Right lobe of liver (tissue), 6 donors: ENCODE results near the gene C5orf58. TPM values are rescaled to one million over a fixed set of nuclear protein-coding genes. Genes with fewer than 3 reads are reported as not detected.

Source experiments
- ATAC-seq, 4 donors: fragments of 200-7000 bp; cut with Tn5 transposase; one replicate each; pipeline ENCODE4 v1.9.1; 2020; ENCODE audit warnings: mild to moderate bottlenecking in 4 of 4, moderate library complexity in 4 of 4
- DNase-seq, 3 donors: peaks; one replicate each; pipeline ENCODE4 v3.0.0-alpha.2; 2020
- H3K27ac ChIP-seq, 3 donors: fragments of 200-600 bp; one replicate each; pipeline ENCODE4 v1.8.0; 2022
- H3K27me3 ChIP-seq, 2 donors: fragments of 200-600 bp; one replicate each; pipeline ENCODE4 v1.8.0; 2022
- H3K36me3 ChIP-seq, 4 donors: fragments of 200-600 bp; sonication (generic) in 1 of 4; one replicate each; pipeline versions ENCODE4 v1.5.1 to v1.8.0; 2017 to 2022; ENCODE audit warnings: control low read depth in 1 of 4
- H3K4me1 ChIP-seq, 4 donors: fragments of 200-600 bp; sonication (generic) in 1 of 4; one replicate each; pipeline versions ENCODE4 v1.5.1 to v1.8.0; 2017 to 2022; ENCODE audit warnings: control low read depth in 1 of 4
- H3K4me3 ChIP-seq, 3 donors: fragments of 200-600 bp; one replicate each; pipeline ENCODE4 v1.8.0; 2022
- H3K9me3 ChIP-seq, 4 donors: fragments of 200-600 bp; sonication (generic) in 1 of 4; one replicate each; pipeline versions ENCODE4 v1.5.1 to v1.8.0; 2017 to 2022; ENCODE audit warnings: control low read depth in 1 of 4
- POLR2A ChIP-seq: fragments of 450-650 bp; IDR thresholded peaks from one replicate; pipeline ENCODE4 v1.6.1; 2017; ENCODE audit warnings: antibody characterized with exemption, mild to moderate bottlenecking
- WGBS: methylation state at CpG from one replicate; pipeline ENCODE4 v1.1.6; 2018; ENCODE audit warnings: low coverage, low lambda C conversion rate; ENCODE audit not compliant: insufficient coverage; ENCODE audit errors: missing lambda C conversion rate; 5-methylcytosine and 5-hydroxymethylcytosine counted together
- intact Hi-C, 2 donors: fragments of 100-400 bp; cut with DNase I; formaldehyde crosslinking; loops; one replicate each; pipeline versions ENCODE4 v1.11.2 to v1.14.1; 2022
- total RNA-seq, 6 experiments: library from RNA; depleted of rRNA in 2 of 6; stranded (reverse); fragments of >200 nt in 2 of 6; fragmentation: NEBNext Ultra II Directional in 3 of 6; extraction: Animal tissue kit (Norgen Biotek cat#: 25700) in 3 of 6; gene quantifications; one replicate each; pipeline versions ENCODE4 v1.1.0 to v1.2.4, GENCODE V29; 2016 to 2023
- TF ChIP-seq, protein P1 (sequence below), 4 donors: fragments of 200-600 bp in 3 of 4; fragments of 450-650 bp in 1 of 4; IDR thresholded peaks; one replicate each; pipeline versions ENCODE4 v1.5.1 to v1.8.0; 2016 to 2022; ENCODE audit warnings: antibody characterized with exemption in 4 of 4, mild to moderate bottlenecking in 2 of 4
- donor health status: DM: no; HTN: yes; CAD: no.
- donor health status: DM: no; HTN: no; CAD: no.
- donor health status: DM: no; HTN: no; CAD: no.
- donor health status: DM: no; HTN: yes; CAD: no.
- donor health status: DM: no; HTN: yes; CAD: no.

Gene C5orf58
- total RNA-seq, 6 experiments from 2014 or later: not detected

GRCh38 chr5:170267431-170268152, 34.8 kb downstream of the C5orf58 start:
- H3K27me3 ChIP-seq: no peaks in the 10 kb centered on the region
- H3K27ac ChIP-seq: peak overlapping the region in 1 of 3 donors; percentile 4
- intact Hi-C loops: loop anchor here in 1 of 2 donors (2.0 kb wide), 1 partner anchor 151 kb away; no protein-coding TSS in a partner anchor
- no peaks in the 10 kb centered on the region for H3K36me3 ChIP-seq
- DNase-seq (peak; percentile 69 to 74 (median 73)), ATAC-seq (peak; percentile 72 to 74 (median 74))
- H3K4me1 ChIP-seq: peaks cover 0 to 4% (median 0%) of the 10 kb centered on the region in 4 donors
- TF ChIP-seq POLR2A: no peak
- TF ChIP-seq, protein P1, sequence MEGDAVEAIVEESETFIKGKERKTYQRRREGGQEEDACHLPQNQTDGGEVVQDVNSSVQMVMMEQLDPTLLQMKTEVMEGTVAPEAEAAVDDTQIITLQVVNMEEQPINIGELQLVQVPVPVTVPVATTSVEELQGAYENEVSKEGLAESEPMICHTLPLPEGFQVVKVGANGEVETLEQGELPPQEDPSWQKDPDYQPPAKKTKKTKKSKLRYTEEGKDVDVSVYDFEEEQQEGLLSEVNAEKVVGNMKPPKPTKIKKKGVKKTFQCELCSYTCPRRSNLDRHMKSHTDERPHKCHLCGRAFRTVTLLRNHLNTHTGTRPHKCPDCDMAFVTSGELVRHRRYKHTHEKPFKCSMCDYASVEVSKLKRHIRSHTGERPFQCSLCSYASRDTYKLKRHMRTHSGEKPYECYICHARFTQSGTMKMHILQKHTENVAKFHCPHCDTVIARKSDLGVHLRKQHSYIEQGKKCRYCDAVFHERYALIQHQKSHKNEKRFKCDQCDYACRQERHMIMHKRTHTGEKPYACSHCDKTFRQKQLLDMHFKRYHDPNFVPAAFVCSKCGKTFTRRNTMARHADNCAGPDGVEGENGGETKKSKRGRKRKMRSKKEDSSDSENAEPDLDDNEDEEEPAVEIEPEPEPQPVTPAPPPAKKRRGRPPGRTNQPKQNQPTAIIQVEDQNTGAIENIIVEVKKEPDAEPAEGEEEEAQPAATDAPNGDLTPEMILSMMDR (IDR thresholded peaks at IDR 0.05): peak; percentile 65 to 85 (median 76)
- no peak overlapping the region for H3K4me3 ChIP-seq
- no peaks in the 10 kb centered on the region for H3K9me3 ChIP-seq
- WGBS: 16% methylated on average over 13 of the region's 16 CpGs

GRCh38 chr5:170268153-170268689, 35.4 kb downstream of the C5orf58 start:
- DNase-seq (no peak), ATAC-seq (no peak)
- Histone ChIP-seq H3K4me3 (no peak overlapping the region), H3K4me1 (peaks cover 0 to 4% (median 0%) of the 10 kb centered on the region in 4 donors), H3K27ac (no peak overlapping the region), H3K36me3 (no peaks in the 10 kb centered on the region), H3K27me3 (no peaks in the 10 kb centered on the region), H3K9me3 (no peaks in the 10 kb centered on the region)
- no peak for TF ChIP-seq POLR2A
- TF ChIP-seq, protein P1 (IDR thresholded peaks at IDR 0.05): no peak
- WGBS: 24% methylated on average over 13 of the region's 15 CpGs
- intact Hi-C loops: loop anchor here in 1 of 2 donors (2.0 kb wide), 1 partner anchor 151 kb away; no protein-coding TSS in a partner anchor

GRCh38 chr5:170268884-170269283, 36.1 kb downstream of the C5orf58 start:
- H3K9me3 ChIP-seq: no peaks in the 10 kb centered on the region
- 10% methylated on average over 2 of the region's 3 CpGs for WGBS
- no peak overlapping the region for H3K4me3 ChIP-seq
- H3K27me3 ChIP-seq: no peaks in the 10 kb centered on the region
- TF ChIP-seq, protein P1 (IDR thresholded peaks at IDR 0.05): no peak
- no peak for TF ChIP-seq POLR2A
- H3K4me1 ChIP-seq: peaks cover 0 to 4% (median 0%) of the 10 kb centered on the region in 4 donors
- ATAC-seq: peak; percentile 56 to 70 (median 62)
- H3K36me3 ChIP-seq: no peaks in the 10 kb centered on the region
- DNase-seq: no peak
- peak overlapping the region in 1 of 3 donors; percentile 70 for H3K27ac ChIP-seq
- intact Hi-C loops: loop anchor here in 1 of 2 donors (2.0 kb wide), 1 partner anchor 150 kb away; no protein-coding TSS in a partner anchor

- H3K4me3 ChIP-seq: no peak overlapping the region
- intact Hi-C loops: loop anchor here in 1 of 2 donors (2.0 kb wide), 1 partner anchor 149 kb away; no protein-coding TSS in a partner anchor
- 70% methylated on average over 7 of the region's 7 CpGs for WGBS
- H3K36me3 ChIP-seq: no peaks in the 10 kb centered on the region
- peak overlapping the region in 1 of 3 donors; percentile 70 for H3K27ac ChIP-seq
- H3K4me1 ChIP-seq: peaks cover 0 to 4% (median 0%) of the 10 kb centered on the region in 4 donors
- TF ChIP-seq POLR2A: no peak
- TF ChIP-seq, protein P1 (IDR thresholded peaks at IDR 0.05): no peak
- no peaks in the 10 kb centered on the region for H3K9me3 ChIP-seq
- DNase-seq: no peak
- no peaks in the 10 kb centered on the region for H3K27me3 ChIP-seq
- peak in 1 of 4 donors; percentile 23 for ATAC-seq
Observed at GRCh38 chr5:170269579-170269978, 36.8 kb downstream of the C5orf58 start.
